ENCODE data around the gene C16orf96.

DNA sequence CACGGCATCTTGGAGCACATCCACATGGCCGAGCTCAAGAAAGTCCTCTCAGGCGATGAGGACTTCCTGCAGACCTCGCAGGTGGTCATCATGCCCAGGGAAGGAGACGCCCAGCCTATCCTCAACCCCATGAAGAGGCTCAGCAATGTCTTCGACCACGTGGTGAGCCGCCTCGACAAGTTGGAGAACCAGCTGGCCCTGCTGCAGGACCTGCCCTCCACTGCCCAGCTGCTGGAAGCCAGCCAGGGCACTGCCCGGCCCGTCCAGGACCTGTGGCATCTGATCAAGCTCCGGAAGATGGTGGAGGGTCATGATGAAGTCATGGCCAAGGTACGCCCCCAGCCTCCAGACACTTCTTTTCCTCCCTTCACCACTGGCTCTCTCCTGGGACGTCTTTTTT is 440 bp downstream of the C16orf96 start:
- TF ChIP-seq, protein P1, sequence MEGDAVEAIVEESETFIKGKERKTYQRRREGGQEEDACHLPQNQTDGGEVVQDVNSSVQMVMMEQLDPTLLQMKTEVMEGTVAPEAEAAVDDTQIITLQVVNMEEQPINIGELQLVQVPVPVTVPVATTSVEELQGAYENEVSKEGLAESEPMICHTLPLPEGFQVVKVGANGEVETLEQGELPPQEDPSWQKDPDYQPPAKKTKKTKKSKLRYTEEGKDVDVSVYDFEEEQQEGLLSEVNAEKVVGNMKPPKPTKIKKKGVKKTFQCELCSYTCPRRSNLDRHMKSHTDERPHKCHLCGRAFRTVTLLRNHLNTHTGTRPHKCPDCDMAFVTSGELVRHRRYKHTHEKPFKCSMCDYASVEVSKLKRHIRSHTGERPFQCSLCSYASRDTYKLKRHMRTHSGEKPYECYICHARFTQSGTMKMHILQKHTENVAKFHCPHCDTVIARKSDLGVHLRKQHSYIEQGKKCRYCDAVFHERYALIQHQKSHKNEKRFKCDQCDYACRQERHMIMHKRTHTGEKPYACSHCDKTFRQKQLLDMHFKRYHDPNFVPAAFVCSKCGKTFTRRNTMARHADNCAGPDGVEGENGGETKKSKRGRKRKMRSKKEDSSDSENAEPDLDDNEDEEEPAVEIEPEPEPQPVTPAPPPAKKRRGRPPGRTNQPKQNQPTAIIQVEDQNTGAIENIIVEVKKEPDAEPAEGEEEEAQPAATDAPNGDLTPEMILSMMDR (IDR thresholded peaks at IDR 0.05; ENCODE audit: low read length) = no peak
- TF ChIP-seq EZH2 (IDR thresholded peaks at IDR 0.05; ENCODE audit: borderline replicate concordance, low read length) = no peak

Measured in OCI-LY1 (cell line).